Measurements from ENCODE around the gene SDHAF1.

- TF ChIP-seq CTCF (IDR thresholded peaks at IDR 0.05; ENCODE audit: control extremely low read depth in 1 of 3, insufficient read depth in 1 of 3, low read depth in 1 of 3, low read length in 3 of 3) (no peak), SP2 (IDR thresholded peaks at IDR 0.05; ENCODE audit: low read length) (no peak), RAD21 (IDR thresholded peaks at IDR 0.05 in 1 of 2, conservative IDR thresholded peaks at IDR 0.05 in 1 of 2; ENCODE audit: low read depth in 2 of 2, low read length in 2 of 2) (no peak), SIX5 (IDR thresholded peaks at IDR 0.05; ENCODE audit: low read depth, low read length) (no peak), KDM5A (IDR thresholded peaks at IDR 0.05; ENCODE audit: low read length) (no peak), JUND (IDR thresholded peaks at IDR 0.05; ENCODE audit: low read length) (no peak), POLR2A (IDR thresholded peaks at IDR 0.05; ENCODE audit: control extremely low read depth in 1 of 2, low read depth in 2 of 2, low read length in 2 of 2) (no peak)
Measured at GRCh38 chr19:36043952-36044351, 49.0 kb downstream of the SDHAF1 start.

All from H1 (cell line).